Measurements from ENCODE around the gene RAD54L2. TPM values are rescaled to one million over a fixed set of nuclear protein-coding genes. Genes with fewer than 3 reads are reported as not detected.

RAD54L2 gene
- total and polyA plus RNA-seq, 2 of the 8 experiments (the other 6 are each of a cell fraction or from before 2014, with no cell fraction given): 8.2 to 35.2 TPM

- no peak overlapping the region for H4K91ac ChIP-seq (replicated peaks; ENCODE audit: insufficient read length, low read length)
- H4K5ac ChIP-seq (ENCODE audit: insufficient read length, low read depth, low read length): no peak overlapping the region
- peaks cover 2% of the 10 kb centered on the region for H3K79me1 ChIP-seq (ENCODE audit: low read depth, low read length)
- peaks cover 0 to 5% of the 10 kb centered on the region in 2 experiments for H4K20me1 ChIP-seq (replicated peaks in 1 of 2; ENCODE audit: control insufficient read depth in 1 of 2, insufficient read depth in 2 of 2, low read length in 2 of 2)
- H2BK20ac ChIP-seq (ENCODE audit: low read length): no peak overlapping the region
- H3K23me2 ChIP-seq (ENCODE audit: low read depth, low read length): no peaks in the 10 kb centered on the region
- peaks cover 3 to 25% of the 10 kb centered on the region in 2 experiments; a peak in 1 of 4 replicates for H3K79me2 ChIP-seq (ENCODE audit: control insufficient read depth in 1 of 2, insufficient read depth in 2 of 2, low read length in 2 of 2)
- no peak overlapping the region for H3K23ac ChIP-seq (ENCODE audit: insufficient read length)
- no peak overlapping the region for H3K14ac ChIP-seq (ENCODE audit: insufficient read length)
- no peak overlapping the region for H2AK5ac ChIP-seq (ENCODE audit: low read depth, low read length)
- no peaks in the 10 kb centered on the region for H3K27me3 ChIP-seq (replicated peaks in 1 of 4; ENCODE audit: control insufficient read depth in 3 of 4, extremely low read depth in 1 of 4, insufficient read depth in 3 of 4, low read length in 3 of 4)
- H2BK15ac ChIP-seq (ENCODE audit: low read length): no peak overlapping the region
- FAIRE-seq: no peak
- ChIA-PET CTCF (ENCODE audit: partially characterized antibody) (interaction anchor here (1.2 to 2.7 kb wide), 2 partner anchors 21 to 66 kb away, joined by 3 to 11 read pairs; no protein-coding TSS in a partner anchor), POLR2A (ENCODE audit: partially characterized antibody) (no interaction called here)
- H3K4me2 ChIP-seq (ENCODE audit: insufficient read depth in 1 of 2, low read depth in 2 of 2, low read length in 2 of 2): no peak overlapping the region
- H4K8ac ChIP-seq (ENCODE audit: extremely low read depth, insufficient read depth, low read length): no peak overlapping the region
- H2BK120ac ChIP-seq (replicated peaks; ENCODE audit: low read depth, low read length): no peak overlapping the region
- H2AFZ ChIP-seq (ENCODE audit: low read length): no peak overlapping the region
- no peak overlapping the region for H3K27ac ChIP-seq (ENCODE audit: low read depth, low read length)
- no peak overlapping the region for H2BK12ac ChIP-seq (ENCODE audit: low read depth, low read length)
- H3K36me3 ChIP-seq (ENCODE audit: control insufficient read depth in 2 of 4, insufficient read depth in 4 of 4, low read length in 3 of 4): no peaks in the 10 kb centered on the region
- TF ChIP-seq PHF8 (conservative IDR thresholded peaks at IDR 0.05; ENCODE audit: low read depth, low read length) (no peak), CBX5 (IDR thresholded peaks at IDR 0.05; ENCODE audit: low read depth, low read length) (no peak), SIX5 (IDR thresholded peaks at IDR 0.05; ENCODE audit: low read depth, low read length) (no peak), KDM1A (IDR thresholded peaks at IDR 0.05; ENCODE audit: borderline replicate concordance, low read length) (no peak), GABPA (IDR thresholded peaks at IDR 0.05; ENCODE audit: borderline replicate concordance, insufficient read depth, low read length) (no peak), BCL11A (IDR thresholded peaks at IDR 0.05; ENCODE audit: low read depth in 2 of 2, low read length in 2 of 2) (no peak), EGR1 (IDR thresholded peaks at IDR 0.05; ENCODE audit: borderline replicate concordance, low read depth, low read length) (no peak), MAX (IDR thresholded peaks at IDR 0.05) (no peak), EP300 (IDR thresholded peaks at IDR 0.05; ENCODE audit: borderline replicate concordance in 1 of 2, low read depth in 2 of 2, low read length in 2 of 2) (no peak), POLR2AphosphoS5 (IDR thresholded peaks at IDR 0.05; ENCODE audit: low read depth, low read length) (no peak), CREB1 (IDR thresholded peaks at IDR 0.05) (no peak), YY1 (IDR thresholded peaks at IDR 0.05; ENCODE audit: low read depth, low read length) (no peak), CHD1 (IDR thresholded peaks at IDR 0.05; ENCODE audit: low read depth, low read length) (no peak), ASH2L (IDR thresholded peaks at IDR 0.05; ENCODE audit: low read length) (no peak)
- H3K4me1 ChIP-seq (replicated peaks in 1 of 4; ENCODE audit: control insufficient read depth in 3 of 4, insufficient read depth in 4 of 4, low read length in 3 of 4): no peaks in the 10 kb centered on the region
- H3K9me3 ChIP-seq (ENCODE audit: insufficient read depth in 2 of 2, low read depth in 1 of 2, low read length in 1 of 2): no peaks in the 10 kb centered on the region
- no peak overlapping the region for H3K4me3 ChIP-seq (ENCODE audit: extremely low read depth in 1 of 4, insufficient read depth in 2 of 4, low read depth in 3 of 4, low read length in 4 of 4)
- no peak overlapping the region for H3K56ac ChIP-seq (replicated peaks; ENCODE audit: insufficient read length, low read depth, low read length)
- H3K18ac ChIP-seq (ENCODE audit: extremely low read depth, low read length): no peak overlapping the region
- no peak for DNase-seq (ENCODE audit: low read depth in 1 of 2, low spot score in 2 of 2)
- H3K4ac ChIP-seq (replicated peaks; ENCODE audit: insufficient read length, low read depth, low read length): no peak overlapping the region
- no peak overlapping the region for H2BK5ac ChIP-seq (ENCODE audit: low read depth, low read length)
- no peak overlapping the region for H3K9ac ChIP-seq (replicated peaks in 1 of 4; ENCODE audit: extremely low read depth in 1 of 4, low read depth in 3 of 4, low read length in 3 of 4)
- 83% methylated on average over 2 of the region's 2 CpGs; no CpG with 5 or more reads in 1 of the 2 experiments for WGBS, 2 experiments (ENCODE audit: extremely low coverage in 1 of 2, insufficient coverage in 1 of 2, insufficient read length in 1 of 2, insufficient replicate concordance in 2 of 2, low coverage in 1 of 2, low lambda C conversion rate in 2 of 2, missing lambda C conversion rate in 1 of 2)
These were observed 29.5 kb downstream of the RAD54L2 start for GRCh38 chr3:51568036-51568435.
